ENCODE data around the gene SETD1A.
"Not testable (repeated sequence)": the region's sequence is repeated elsewhere in the genome, so short reads cannot be mapped to it uniquely, and the experiment has no call there.

The SETD1A gene

DNA sequence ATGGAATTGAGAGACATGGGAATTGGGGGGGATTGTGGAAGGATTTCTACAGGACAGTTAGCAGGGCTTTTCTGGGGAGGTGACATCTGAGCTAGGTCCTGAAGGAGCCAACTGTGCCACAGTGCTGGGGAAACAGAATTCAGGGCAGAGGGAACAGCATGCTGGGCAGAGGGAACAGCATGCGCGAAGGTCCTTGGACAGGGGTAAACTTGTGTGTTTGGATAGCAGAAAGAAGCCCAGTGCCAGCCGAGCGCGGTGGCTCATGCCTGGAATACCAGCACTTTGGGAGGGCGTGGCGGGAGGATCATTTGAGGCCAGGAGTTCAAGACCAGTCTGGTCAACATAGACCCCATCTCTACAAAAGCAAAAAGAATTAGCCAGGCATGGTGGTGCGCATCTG, 49.0 kb downstream of the SETD1A start:
- Mint-ChIP-seq H3K4me3 (no peak overlapping the region), H3K9me3 (no peaks in the 10 kb centered on the region), H3K27me3 (peaks cover 23 to 43% of the 10 kb centered on the region in 2 donors), H3K27ac (no peak overlapping the region), H3K4me1 (ENCODE audit: low read depth in 2 of 2) (peaks cover 5 to 7% of the 10 kb centered on the region in 2 donors), H3K36me3 (ENCODE audit: insufficient read depth) (no peaks in the 10 kb centered on the region)
- ATAC-seq (replicated peaks) (no peak), DNase-seq (no peak)

DNA sequence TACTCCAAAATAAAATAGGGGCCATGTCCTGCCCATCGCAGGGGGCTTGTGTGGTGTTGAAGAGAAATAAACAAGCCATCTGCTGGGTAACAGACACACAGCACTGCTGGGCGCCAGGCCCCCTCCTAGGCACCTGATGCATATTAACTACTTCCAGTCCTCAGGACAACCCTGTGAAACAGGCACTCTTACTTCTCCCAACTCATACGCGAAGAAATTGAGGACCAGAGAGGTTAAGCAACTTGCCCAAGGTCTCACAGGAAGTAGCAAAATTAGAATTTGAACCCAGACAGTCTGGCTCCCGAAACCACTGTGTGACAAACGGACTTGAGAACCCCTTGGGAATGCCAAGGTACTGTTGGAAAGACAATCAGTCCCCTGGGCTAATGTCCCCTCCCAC, 50.1 kb downstream of the SETD1A start:
- Mint-ChIP-seq H3K27ac (peak overlapping the region in 1 of 2 donors; percentile 79), H3K27me3 (peaks cover 33 to 54% of the 10 kb centered on the region in 2 donors), H3K4me1 (ENCODE audit: low read depth in 2 of 2) (peaks cover 7 to 9% of the 10 kb centered on the region in 2 donors), H3K9me3 (no peaks in the 10 kb centered on the region), H3K4me3 (no peak overlapping the region), H3K36me3 (ENCODE audit: insufficient read depth) (no peaks in the 10 kb centered on the region)
- DNase-seq (no peak), ATAC-seq (replicated peaks) (no peak)

DNA sequence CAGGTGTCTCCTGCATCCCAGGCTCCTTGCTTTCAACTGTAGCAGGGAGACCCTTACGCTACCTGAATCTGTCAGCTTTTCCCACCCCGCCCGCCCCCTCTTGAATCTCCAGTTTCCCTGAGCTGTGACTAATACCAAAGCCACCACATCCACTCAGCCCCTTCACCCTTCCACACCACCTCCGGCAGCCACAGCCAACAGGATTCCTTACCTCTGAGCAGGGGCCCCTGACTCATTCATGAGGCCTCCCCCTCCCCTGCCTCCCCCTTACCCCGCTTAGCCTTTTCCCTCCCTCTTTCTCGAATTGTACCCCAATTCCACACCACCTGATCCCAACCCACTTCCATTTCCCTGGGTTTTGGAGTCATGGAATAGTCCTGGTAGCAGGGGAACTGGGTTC, 50.6 kb downstream of the SETD1A start:
- Mint-ChIP-seq H3K27ac (no peak overlapping the region), H3K9me3 (no peaks in the 10 kb centered on the region), H3K4me1 (ENCODE audit: low read depth in 2 of 2) (peaks cover 7 to 9% of the 10 kb centered on the region in 2 donors), H3K27me3 (peaks cover 38 to 59% of the 10 kb centered on the region in 2 donors), H3K4me3 (no peak overlapping the region), H3K36me3 (ENCODE audit: insufficient read depth) (no peaks in the 10 kb centered on the region)
- DNase-seq (no peak), ATAC-seq (replicated peaks) (no peak)

DNA sequence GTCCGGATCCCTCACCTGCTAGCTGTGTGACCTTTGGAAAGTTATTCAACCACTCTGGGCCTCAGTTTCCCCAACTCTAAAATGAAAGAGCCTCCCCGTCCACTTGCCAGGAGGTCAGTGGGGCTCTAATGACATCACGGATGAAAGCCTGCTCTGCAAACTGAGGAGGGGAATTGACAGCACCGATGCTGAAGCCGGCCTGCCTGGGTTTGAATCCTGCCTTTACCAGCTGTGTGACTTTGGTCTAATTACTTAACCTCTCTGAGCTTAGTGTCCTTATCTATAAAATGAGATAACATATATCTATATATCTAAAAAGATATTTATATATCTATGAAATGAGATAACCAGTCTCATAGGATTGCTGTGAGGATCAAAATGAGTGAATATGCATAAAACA, 51.0 kb downstream of the SETD1A start:
- DNase-seq, result no peak
- H3K9me3 Mint-ChIP-seq, result no peaks in the 10 kb centered on the region
- no peaks in the 10 kb centered on the region for H3K36me3 Mint-ChIP-seq (ENCODE audit: insufficient read depth)
- peaks cover 42 to 63% of the 10 kb centered on the region in 2 donors for H3K27me3 Mint-ChIP-seq
- H3K4me3 Mint-ChIP-seq, result no peak overlapping the region
- no peak overlapping the region for H3K27ac Mint-ChIP-seq
- ATAC-seq (replicated peaks), result no peak
- H3K4me1 Mint-ChIP-seq (ENCODE audit: low read depth in 2 of 2), result peaks cover 7 to 9% of the 10 kb centered on the region in 2 donors

DNA sequence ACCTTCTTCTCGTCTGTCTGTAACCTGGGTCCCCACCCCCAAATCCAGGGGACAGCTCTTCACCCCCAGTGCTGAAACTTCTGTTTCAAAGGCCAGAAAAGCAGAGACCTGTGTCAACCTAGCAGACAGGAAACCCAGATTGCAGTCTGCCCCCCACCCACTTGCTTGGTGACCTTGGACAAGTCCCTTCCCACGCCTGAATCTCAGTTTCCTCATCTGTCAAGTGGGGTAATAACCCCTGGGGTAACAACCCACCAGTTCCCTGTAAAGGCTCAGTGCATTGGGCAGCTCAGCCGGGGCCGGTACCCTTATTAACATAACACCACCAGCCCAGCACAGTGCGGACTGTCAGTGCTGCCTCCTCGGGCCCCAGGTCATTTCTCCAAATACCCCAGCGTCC, 51.6 kb downstream of the SETD1A start:
- H3K4me3 Mint-ChIP-seq, result peak overlapping the region in 1 of 2 donors; percentile 66
- no peak for ATAC-seq (replicated peaks)
- H3K4me1 Mint-ChIP-seq (ENCODE audit: low read depth in 2 of 2), result peaks cover 7 to 9% of the 10 kb centered on the region in 2 donors
- H3K27ac Mint-ChIP-seq, result no peak overlapping the region
- peaks cover 46 to 69% of the 10 kb centered on the region in 2 donors for H3K27me3 Mint-ChIP-seq
- H3K9me3 Mint-ChIP-seq, result no peaks in the 10 kb centered on the region
- no peak for DNase-seq
- H3K36me3 Mint-ChIP-seq (ENCODE audit: insufficient read depth), result no peaks in the 10 kb centered on the region

DNA sequence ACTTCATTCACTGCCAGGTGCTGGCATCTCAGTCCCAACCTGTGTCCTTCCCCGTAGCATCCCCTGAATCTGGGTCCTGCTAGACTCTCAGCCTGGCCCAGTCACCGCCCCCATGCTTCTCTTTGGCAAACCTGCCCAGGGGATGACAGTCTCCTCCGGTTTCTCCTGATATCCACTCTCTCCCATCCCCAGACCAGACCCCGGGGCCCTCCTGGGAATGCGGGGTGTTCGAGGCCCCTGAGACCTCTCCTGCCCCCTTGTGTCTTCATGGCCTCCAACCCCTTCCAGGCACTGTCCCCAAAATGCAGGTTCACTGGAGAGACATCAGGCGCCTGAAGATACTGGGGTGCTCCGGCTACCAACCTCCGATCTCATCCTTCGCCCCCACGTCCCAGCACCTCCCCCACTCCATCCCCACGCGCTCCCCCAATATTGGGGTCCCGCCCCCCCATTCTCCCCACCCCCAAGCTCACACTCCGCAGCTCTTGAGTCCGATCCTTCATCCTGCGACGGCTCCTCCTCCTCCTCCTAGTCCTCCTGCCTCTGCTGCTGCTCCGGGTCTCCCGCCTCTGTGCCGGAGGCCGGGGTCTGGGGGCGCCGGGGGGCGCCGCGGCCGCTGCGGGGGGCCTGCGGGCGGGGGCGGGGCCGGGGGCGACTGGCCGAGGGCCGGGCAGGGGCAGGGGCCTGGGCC, 52.5 kb downstream of the SETD1A start:
- ATAC-seq (replicated peaks) (no peak), DNase-seq (no peak)
- Mint-ChIP-seq H3K4me1 (ENCODE audit: low read depth in 2 of 2) (peaks cover 7 to 9% of the 10 kb centered on the region in 2 donors), H3K9me3 (no peaks in the 10 kb centered on the region), H3K27ac (no peak overlapping the region), H3K36me3 (ENCODE audit: insufficient read depth) (no peaks in the 10 kb centered on the region), H3K27me3 (peaks cover 46 to 75% of the 10 kb centered on the region in 2 donors), H3K4me3 (peak overlapping the region; percentile 39 to 67)

DNA sequence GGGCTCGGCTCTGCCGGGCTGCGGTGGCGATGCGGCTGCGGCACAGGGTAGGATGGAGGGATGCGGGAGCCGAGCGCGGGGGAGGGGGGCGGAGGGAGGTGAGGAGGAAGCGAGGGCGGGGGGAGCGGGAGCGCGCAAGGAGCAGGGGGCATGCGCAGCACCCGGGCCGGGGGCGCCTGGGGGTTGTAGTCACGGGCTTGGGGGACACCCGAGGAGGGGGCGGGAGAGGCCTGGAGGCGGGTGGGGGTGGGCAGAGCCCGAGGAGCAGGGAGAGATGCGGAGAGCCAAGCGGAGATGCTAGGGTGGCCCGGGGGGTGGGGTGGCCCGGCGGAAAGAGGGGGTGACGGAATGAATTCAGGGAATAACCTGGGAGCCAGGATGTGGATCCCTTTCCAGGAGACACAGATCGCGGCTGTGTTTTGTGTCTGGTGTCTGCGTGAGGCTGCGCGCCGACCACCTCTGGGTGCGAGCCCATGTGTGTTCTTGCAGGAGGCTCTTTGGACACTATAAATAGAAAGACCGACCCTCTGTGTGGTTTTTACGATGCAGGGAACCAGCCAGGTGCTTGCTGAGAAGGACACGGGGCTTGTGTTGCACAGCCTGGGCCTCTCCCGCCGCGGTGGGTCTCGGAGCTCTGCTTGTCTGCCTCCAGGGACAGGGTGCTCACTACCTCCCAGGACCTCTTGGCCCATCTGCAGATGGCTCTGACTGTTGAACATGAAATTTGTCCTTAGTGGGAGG, 53.2 kb downstream of the SETD1A start, which contains the start of gene STX1B:
STX1B (minus strand) TSS at position 54 of the 741 bp plus-strand sequence. CDS start 242 bp downstream, outside the sequence.
- DNase-seq (peak in 1 of 3 experiments; percentile 20), ATAC-seq (replicated peaks) (peak; percentile 47)
- peaks cover 46 to 81% of the 10 kb centered on the region in 2 donors for H3K27me3 Mint-ChIP-seq
- no peaks in the 10 kb centered on the region for H3K36me3 Mint-ChIP-seq (ENCODE audit: insufficient read depth)
- peaks cover 7 to 9% of the 10 kb centered on the region in 2 donors for H3K4me1 Mint-ChIP-seq (ENCODE audit: low read depth in 2 of 2)
- peak within 1 kb of the TSS; percentile 33 to 86 for H3K27ac Mint-ChIP-seq
- peak within 1 kb of the TSS; percentile 66 to 67 for H3K4me3 Mint-ChIP-seq
- no peaks in the 10 kb centered on the region for H3K9me3 Mint-ChIP-seq

DNA sequence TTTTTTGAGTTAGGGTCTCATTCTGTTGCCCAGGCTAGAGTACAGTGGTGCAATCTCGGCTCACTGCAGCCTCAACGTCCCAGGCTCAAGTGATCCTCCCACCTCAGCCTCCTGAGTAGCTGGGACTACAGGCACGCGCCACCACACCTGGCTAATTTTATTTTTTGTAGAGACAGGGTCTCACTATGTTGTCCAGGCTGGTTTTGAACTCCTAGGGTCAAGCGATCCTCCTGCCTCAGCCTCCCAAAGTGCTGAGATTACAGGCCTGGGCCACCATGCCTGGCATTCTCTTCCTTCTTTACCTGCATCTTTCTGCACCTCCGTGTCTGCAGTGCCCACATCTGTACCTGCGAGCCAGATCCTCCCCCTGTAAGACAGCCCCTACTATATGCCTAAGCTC, 54.3 kb downstream of the SETD1A start:
- Mint-ChIP-seq H3K27ac (peak overlapping the region; percentile 33 to 86), H3K4me3 (peak overlapping the region; percentile 66 to 67), H3K27me3 (peaks cover 46 to 75% of the 10 kb centered on the region in 2 donors)
- not testable (repeated sequence) for ATAC-seq (replicated peaks); H3K4me1 Mint-ChIP-seq (ENCODE audit: low read depth in 2 of 2); H3K36me3 Mint-ChIP-seq (ENCODE audit: insufficient read depth); DNase-seq; H3K9me3 Mint-ChIP-seq

DNA sequence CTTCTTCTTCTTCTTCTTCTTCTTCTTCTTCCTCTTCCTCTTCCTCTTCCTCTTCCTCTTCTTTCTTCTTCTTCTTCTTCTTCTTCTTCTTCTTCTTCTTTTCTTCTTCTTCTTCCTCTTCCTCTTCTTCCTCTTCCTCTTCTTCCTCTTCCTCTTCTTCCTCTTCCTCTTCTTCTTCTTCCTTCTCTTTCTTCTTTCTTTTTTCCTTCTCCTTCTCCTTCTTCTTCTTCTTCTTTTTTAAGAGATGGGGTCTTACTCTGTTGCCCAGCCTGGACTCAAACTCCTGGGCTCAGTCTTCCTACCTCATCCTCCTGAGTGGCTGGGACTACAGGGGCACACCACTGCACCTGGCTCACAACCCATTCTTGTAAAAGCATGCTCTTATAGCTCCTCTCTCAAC, 55.7 kb downstream of the SETD1A start:
- not testable (repeated sequence) for H3K9me3 Mint-ChIP-seq; H3K27ac Mint-ChIP-seq; DNase-seq; H3K4me3 Mint-ChIP-seq; H3K4me1 Mint-ChIP-seq (ENCODE audit: low read depth in 2 of 2); ATAC-seq (replicated peaks); H3K36me3 Mint-ChIP-seq (ENCODE audit: insufficient read depth)
- peaks cover 46 to 71% of the 10 kb centered on the region in 2 donors for H3K27me3 Mint-ChIP-seq

DNA sequence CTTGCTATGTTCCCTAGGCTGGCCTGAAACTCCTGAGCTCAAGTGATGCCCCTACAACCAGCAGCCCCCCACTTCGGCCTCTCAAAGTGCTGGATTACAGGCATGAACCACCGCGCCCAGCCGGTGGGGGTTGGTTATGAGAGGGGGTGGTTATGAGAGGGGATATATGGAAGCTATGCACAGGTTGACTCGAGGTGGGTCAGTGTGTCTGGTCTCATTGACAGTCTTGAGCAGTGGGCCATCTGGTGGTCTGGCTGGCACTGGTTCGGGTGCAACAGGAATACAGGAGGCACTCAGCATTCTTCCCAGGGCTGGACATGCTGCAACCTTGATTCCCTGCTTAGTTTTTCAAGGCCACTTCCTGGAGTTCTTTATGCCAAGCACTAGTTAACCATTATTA, 58.5 kb downstream of the SETD1A start:
- peaks cover 30 to 49% of the 10 kb centered on the region in 2 donors for H3K27me3 Mint-ChIP-seq
- DNase-seq, result no peak
- no peaks in the 10 kb centered on the region for H3K9me3 Mint-ChIP-seq
- ATAC-seq (replicated peaks), result no peak
- peaks cover 4% of the 10 kb centered on the region for H3K36me3 Mint-ChIP-seq (ENCODE audit: insufficient read depth)
- no peak overlapping the region for H3K27ac Mint-ChIP-seq
- peaks cover 5 to 7% of the 10 kb centered on the region in 2 donors for H3K4me1 Mint-ChIP-seq (ENCODE audit: low read depth in 2 of 2)
- H3K4me3 Mint-ChIP-seq, result no peak overlapping the region

DNA sequence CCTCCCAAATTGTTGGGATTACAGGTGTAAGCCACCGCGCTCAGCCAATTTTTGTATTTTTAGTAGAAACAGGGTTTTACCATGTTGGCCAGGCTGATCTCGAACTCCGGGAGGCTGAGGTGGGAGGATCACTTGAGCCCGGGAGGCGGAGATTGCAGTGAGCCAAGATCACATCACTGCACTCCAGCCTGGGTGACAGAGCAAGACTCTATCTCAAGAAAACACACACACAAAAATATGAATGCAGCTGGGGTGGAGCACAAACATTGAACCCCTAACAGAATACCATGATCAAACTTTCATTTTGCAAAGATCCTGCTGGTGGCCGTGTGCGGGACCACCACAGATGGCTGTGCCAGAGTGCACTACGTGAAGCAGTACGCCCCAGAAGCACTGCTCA, 60.2 kb downstream of the SETD1A start:
- peaks cover 12 to 32% of the 10 kb centered on the region in 2 donors for H3K27me3 Mint-ChIP-seq
- H3K36me3 Mint-ChIP-seq (ENCODE audit: insufficient read depth); H3K9me3 Mint-ChIP-seq; ATAC-seq (replicated peaks); H3K27ac Mint-ChIP-seq; H3K4me3 Mint-ChIP-seq; H3K4me1 Mint-ChIP-seq (ENCODE audit: low read depth in 2 of 2); DNase-seq: not testable (repeated sequence)

DNA sequence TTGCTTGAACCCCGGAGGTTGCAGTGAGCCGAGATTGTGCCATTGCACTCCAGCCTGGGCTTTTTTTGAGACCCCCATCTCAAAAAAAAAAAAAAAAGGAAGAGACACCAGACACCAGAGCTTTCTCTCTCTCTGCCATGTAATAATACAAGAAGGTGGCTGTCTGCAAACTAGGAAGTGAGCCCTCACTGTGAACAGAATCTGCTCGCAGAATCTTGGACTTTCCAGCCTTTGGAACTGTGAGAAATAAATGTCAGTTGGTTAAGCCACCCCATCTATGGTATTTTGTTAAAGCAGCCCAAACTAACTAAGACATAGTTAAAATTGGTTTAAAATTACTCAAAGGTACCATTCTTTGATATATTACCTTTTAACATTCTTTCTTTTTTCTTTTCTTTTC, 63.0 kb downstream of the SETD1A start:
- ATAC-seq (replicated peaks) (no peak), DNase-seq (no peak)
- H3K27me3 Mint-ChIP-seq, result peaks cover 0 to 7% of the 10 kb centered on the region in 2 donors

DNA sequence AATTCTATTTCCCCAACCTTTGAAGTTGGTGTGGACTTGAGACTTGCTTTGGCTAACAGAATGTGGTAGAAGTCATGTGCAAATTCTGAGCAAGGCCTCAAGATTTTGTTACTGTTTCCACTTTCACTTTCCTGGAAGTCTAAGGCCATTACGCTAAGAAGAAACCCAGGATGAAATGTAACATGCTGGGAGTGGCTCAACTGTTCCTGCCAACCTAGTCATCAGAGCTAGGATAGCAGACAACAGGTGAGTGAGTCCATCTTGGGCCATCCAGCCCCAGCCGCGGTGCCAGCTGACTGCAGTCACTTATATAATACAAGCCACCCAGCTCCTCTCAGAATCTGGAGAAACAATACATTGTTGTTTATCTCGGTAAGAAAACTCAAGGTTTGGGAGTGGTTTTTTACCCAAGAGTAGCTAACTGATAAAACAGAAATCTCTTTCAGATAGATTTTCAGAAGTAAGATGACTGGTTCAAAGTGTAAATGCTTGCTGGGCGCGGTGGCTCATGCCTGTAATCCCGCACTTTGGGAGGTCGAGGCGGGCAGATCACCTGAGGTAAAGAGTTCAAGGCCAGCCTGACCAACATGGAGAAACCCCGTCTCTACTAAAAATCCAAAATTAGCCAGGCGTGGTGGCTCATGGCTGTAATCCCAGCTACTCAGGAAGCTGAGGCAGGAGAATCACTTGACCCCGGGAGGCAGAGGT, 65.1 kb downstream of the SETD1A start:
- ATAC-seq (replicated peaks), result no peak
- no peak overlapping the region for H3K4me3 Mint-ChIP-seq

More for the DNA sequence above, 63.0 kb downstream of the SETD1A start:
- peaks cover 4% of the 10 kb centered on the region for H3K36me3 Mint-ChIP-seq (ENCODE audit: insufficient read depth)
- H3K4me3 Mint-ChIP-seq, result no peak overlapping the region
- no peaks in the 10 kb centered on the region for H3K9me3 Mint-ChIP-seq
- no peak overlapping the region for H3K27ac Mint-ChIP-seq
- no peaks in the 10 kb centered on the region for H3K4me1 Mint-ChIP-seq (ENCODE audit: low read depth in 2 of 2)

More for the DNA sequence above, 65.1 kb downstream of the SETD1A start:
- no peaks in the 10 kb centered on the region for H3K27me3 Mint-ChIP-seq
- no peak overlapping the region for H3K27ac Mint-ChIP-seq
- H3K4me1 Mint-ChIP-seq (ENCODE audit: low read depth in 2 of 2), result no peaks in the 10 kb centered on the region
- H3K9me3 Mint-ChIP-seq, result no peaks in the 10 kb centered on the region
- peaks cover 4% of the 10 kb centered on the region for H3K36me3 Mint-ChIP-seq (ENCODE audit: insufficient read depth)
- DNase-seq, result no peak
